ENCODE data around the gene ANTXRL. TPM values are rescaled to one million over a fixed set of nuclear protein-coding genes. Genes with fewer than 3 reads are reported as not detected.
A peak's percentile ranks its signal among the peaks of the same experiment; 100 is the strongest.
"Not testable (repeated sequence)": the region's sequence is repeated elsewhere in the genome, so short reads cannot be mapped to it uniquely, and the experiment has no call there.

Gene ANTXRL
- total and polyA plus RNA-seq, 2 donors, result 0.39 to 0.57 TPM

DNA sequence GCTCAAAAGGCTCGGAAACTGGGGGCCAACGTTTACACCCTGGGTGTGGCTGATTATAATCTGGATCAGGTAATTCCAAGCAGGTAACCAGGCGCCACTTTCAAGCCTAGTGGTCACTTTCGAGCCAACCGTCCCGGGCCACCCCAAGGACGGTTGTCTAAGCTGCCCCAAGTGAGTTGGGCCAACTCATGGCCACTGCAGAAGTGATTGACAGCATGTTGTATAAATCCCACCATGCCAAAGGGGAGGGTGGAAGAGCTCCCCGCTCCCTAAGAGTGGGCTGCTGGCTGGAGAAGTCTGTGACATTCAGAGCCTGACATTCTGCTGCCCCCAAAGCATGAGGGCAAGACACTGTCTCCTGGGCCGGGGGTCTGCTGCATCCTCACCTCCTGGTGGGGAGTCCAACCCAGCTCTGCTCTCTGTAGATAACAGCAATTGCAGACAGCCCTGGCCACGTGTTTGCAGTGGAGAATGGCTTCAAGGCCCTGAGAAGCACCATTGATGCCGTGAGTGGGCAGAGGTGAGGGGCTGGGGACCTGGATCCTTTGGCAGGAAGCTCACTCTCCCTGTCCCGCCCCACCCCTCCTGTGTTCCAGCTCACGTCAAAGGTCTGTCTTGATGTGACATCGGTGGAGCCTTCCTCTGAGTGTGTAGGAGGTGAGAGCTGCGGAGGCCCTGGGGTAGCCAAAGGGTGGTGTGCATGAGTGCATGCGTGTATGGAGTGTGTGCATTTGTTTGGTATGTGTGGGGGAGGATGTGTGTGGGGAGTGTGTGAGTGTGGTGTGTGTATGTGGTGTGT is 10.8 kb downstream of the ANTXRL start:
- peak in 2 of 9 donors; percentile 49 to 76 for DNase-seq (ENCODE audit: low read depth in 6 of 9, low spot score in 9 of 9)

GRCh38 chr10:46298477-46299285 is 11.9 kb downstream of the ANTXRL start:
- H3K4me3 ChIP-seq (ENCODE audit: low read length in 2 of 2), result no peak overlapping the region
- peak in 3 of 9 donors; percentile 44 to 78 (median 55) for DNase-seq (ENCODE audit: low read depth in 6 of 9, low spot score in 9 of 9)
- WGBS, result 37% methylated on average over 9 of the region's 9 CpGs

More for the DNA sequence above, 10.8 kb downstream of the ANTXRL start:
- Histone ChIP-seq H3K4me3 (ENCODE audit: low read length in 2 of 2) (peak overlapping the region in 1 of 2 donors; percentile 10), H3K4me1 (ENCODE audit: control insufficient read depth in 2 of 2, insufficient read depth in 2 of 2, low read length in 2 of 2) (peaks cover 39 to 74% of the 10 kb centered on the region in 2 donors), H3K36me3 (ENCODE audit: control insufficient read depth in 2 of 2, insufficient read depth in 2 of 2, low read length in 1 of 2) (no peaks in the 10 kb centered on the region), H3K27me3 (ENCODE audit: control insufficient read depth in 2 of 2, insufficient read depth in 1 of 2, low read length in 1 of 2) (no peaks in the 10 kb centered on the region), H3K27ac (ENCODE audit: low read depth in 1 of 2, low read length in 1 of 2) (no peak overlapping the region), H3K9me3 (ENCODE audit: control insufficient read depth in 2 of 2, insufficient read depth in 1 of 2, low read length in 1 of 2) (no peaks in the 10 kb centered on the region)
- 79% methylated on average over 16 of the region's 16 CpGs for WGBS

DNA sequence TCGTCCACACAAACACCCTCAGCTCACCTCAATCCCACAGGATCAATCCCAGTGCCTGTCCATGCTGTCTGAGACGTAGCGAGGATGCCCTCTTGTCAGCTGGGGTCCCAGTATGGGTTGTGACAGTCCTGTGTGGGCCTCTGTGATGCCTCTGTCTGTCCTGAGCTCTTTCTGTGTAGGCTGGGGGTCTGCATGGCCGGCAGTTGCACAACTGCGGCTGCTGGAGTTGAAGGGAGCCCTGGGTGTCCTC is 12.4 kb downstream of the ANTXRL start:
- Histone ChIP-seq H3K4me1 (ENCODE audit: control insufficient read depth in 2 of 2, insufficient read depth in 2 of 2, low read length in 2 of 2) (peaks cover 39 to 73% of the 10 kb centered on the region in 2 donors), H3K27me3 (ENCODE audit: control insufficient read depth in 2 of 2, insufficient read depth in 1 of 2, low read length in 1 of 2) (no peaks in the 10 kb centered on the region), H3K9me3 (ENCODE audit: control insufficient read depth in 2 of 2, insufficient read depth in 1 of 2, low read length in 1 of 2) (no peaks in the 10 kb centered on the region), H3K36me3 (ENCODE audit: control insufficient read depth in 2 of 2, insufficient read depth in 2 of 2, low read length in 1 of 2) (no peaks in the 10 kb centered on the region), H3K4me3 (ENCODE audit: low read length in 2 of 2) (no peak overlapping the region), H3K27ac (ENCODE audit: low read depth in 1 of 2, low read length in 1 of 2) (peak overlapping the region; percentile 20 to 83)
- no peak for DNase-seq (ENCODE audit: low read depth in 6 of 9, low spot score in 9 of 9)
- WGBS, result 16% methylated on average over 5 of the region's 5 CpGs

More at GRCh38 chr10:46298477-46299285, 11.9 kb downstream of the ANTXRL start:
- no peaks in the 10 kb centered on the region for H3K27me3 ChIP-seq (ENCODE audit: control insufficient read depth in 2 of 2, insufficient read depth in 1 of 2, low read length in 1 of 2)
- no peaks in the 10 kb centered on the region for H3K9me3 ChIP-seq (ENCODE audit: control insufficient read depth in 2 of 2, insufficient read depth in 1 of 2, low read length in 1 of 2)
- H3K36me3 ChIP-seq (ENCODE audit: control insufficient read depth in 2 of 2, insufficient read depth in 2 of 2, low read length in 1 of 2), result no peaks in the 10 kb centered on the region
- H3K4me1 ChIP-seq (ENCODE audit: control insufficient read depth in 2 of 2, insufficient read depth in 2 of 2, low read length in 2 of 2), result peaks cover 39 to 74% of the 10 kb centered on the region in 2 donors
- H3K27ac ChIP-seq (ENCODE audit: low read depth in 1 of 2, low read length in 1 of 2), result peak overlapping the region; percentile 20 to 83

DNA sequence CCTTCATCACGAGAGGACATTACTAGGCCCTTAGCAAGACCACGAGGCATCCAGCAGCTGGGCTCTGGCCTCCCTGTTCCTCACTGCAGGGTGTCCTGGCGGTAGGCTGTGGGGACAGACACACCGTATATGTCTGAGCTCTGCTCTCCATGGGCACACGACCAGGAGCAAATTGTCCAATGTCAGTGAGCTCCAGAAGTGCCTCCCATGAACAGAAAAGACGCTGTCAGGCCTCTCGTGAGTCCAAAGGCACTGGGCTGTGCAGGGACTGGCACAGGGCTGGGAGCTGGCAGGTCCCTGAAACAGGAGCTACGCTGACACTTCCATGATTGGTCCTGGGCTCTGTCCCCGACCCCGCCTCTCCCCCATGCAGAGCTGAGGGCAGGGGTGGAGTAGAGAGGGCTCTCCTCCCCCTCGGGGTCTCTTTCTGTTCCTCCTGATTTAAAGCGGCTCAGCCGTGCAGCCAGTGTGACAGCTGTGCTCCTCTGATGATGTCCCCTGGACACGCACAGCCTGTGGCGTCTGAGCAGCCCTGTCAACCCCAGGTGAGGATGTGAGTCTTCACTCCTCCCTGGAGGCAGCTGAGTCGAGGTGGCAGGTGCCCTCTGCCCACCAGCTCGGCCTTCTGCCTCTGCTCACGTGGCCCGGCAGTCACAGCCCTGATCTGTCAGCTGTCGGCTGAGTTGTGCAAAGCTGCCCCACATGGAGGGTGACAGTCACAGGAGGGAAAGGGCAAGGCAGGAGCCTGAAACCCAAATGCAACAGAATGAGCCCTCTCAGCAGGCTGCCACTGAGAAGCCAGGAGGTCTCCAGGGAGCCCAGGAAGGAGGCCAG is 13.0 kb downstream of the ANTXRL start:
- Histone ChIP-seq H3K36me3 (ENCODE audit: control insufficient read depth in 2 of 2, insufficient read depth in 2 of 2, low read length in 1 of 2) (no peaks in the 10 kb centered on the region), H3K27me3 (ENCODE audit: control insufficient read depth in 2 of 2, insufficient read depth in 1 of 2, low read length in 1 of 2) (no peaks in the 10 kb centered on the region), H3K9me3 (ENCODE audit: control insufficient read depth in 2 of 2, insufficient read depth in 1 of 2, low read length in 1 of 2) (no peaks in the 10 kb centered on the region), H3K4me3 (ENCODE audit: low read length in 2 of 2) (no peak overlapping the region), H3K4me1 (ENCODE audit: control insufficient read depth in 2 of 2, insufficient read depth in 2 of 2, low read length in 2 of 2) (peaks cover 35 to 68% of the 10 kb centered on the region in 2 donors), H3K27ac (ENCODE audit: low read depth in 1 of 2, low read length in 1 of 2) (peak overlapping the region in 1 of 2 donors; percentile 83)
- 20% methylated on average over 20 of the region's 20 CpGs for WGBS
- peak in 5 of 9 donors; percentile 50 to 80 (median 58) for DNase-seq (ENCODE audit: low read depth in 6 of 9, low spot score in 9 of 9)

GRCh38 chr10:46300370-46300711 is 13.5 kb downstream of the ANTXRL start:
- not testable (repeated sequence) for H3K36me3 ChIP-seq (ENCODE audit: control insufficient read depth in 2 of 2, insufficient read depth in 2 of 2, low read length in 1 of 2); DNase-seq (ENCODE audit: low read depth in 6 of 9, low spot score in 9 of 9); H3K4me3 ChIP-seq (ENCODE audit: low read length in 2 of 2); H3K9me3 ChIP-seq (ENCODE audit: control insufficient read depth in 2 of 2, insufficient read depth in 1 of 2, low read length in 1 of 2); H3K27me3 ChIP-seq (ENCODE audit: control insufficient read depth in 2 of 2, insufficient read depth in 1 of 2, low read length in 1 of 2); H3K27ac ChIP-seq (ENCODE audit: low read depth in 1 of 2, low read length in 1 of 2)
- H3K4me1 ChIP-seq (ENCODE audit: control insufficient read depth in 2 of 2, insufficient read depth in 2 of 2, low read length in 2 of 2), result peaks cover 34 to 64% of the 10 kb centered on the region in 2 donors
- 68% methylated on average over 3 of the region's 3 CpGs for WGBS

DNA sequence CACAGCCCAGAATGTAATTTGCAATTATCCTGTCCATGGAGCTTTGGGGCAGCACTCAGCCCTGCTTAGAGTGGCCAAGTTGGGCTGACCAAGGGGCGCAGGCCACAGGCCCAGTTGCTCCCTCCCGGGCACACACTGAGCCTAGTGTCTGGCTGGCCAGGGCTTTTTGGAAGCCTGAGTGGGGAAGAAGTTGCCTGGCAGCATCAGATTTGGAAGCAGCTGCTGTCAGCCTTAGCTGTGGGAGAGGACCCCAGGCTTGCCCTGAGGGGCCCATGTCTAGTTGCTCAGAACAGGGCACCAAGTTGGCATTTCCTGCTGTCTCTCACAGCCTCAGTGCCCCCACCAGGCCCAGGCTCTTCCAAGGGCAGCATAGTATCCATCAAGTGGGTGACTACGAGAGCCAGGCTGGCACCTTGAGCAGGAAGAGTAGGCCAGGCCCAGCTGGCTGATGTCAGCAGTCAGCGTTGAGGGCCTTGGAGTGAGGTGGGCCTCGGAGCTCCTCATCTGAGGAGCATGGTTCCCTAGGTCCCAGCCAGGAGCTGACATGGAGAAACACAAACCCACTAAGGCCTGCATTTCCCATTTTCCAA is 14.4 kb downstream of the ANTXRL start:
- WGBS, result 96% methylated on average over 5 of the region's 5 CpGs
- no peak for DNase-seq (ENCODE audit: low read depth in 6 of 9, low spot score in 9 of 9)
- Histone ChIP-seq H3K27me3 (ENCODE audit: control insufficient read depth in 2 of 2, insufficient read depth in 1 of 2, low read length in 1 of 2) (no peaks in the 10 kb centered on the region), H3K4me1 (ENCODE audit: control insufficient read depth in 2 of 2, insufficient read depth in 2 of 2, low read length in 2 of 2) (peaks cover 32 to 61% of the 10 kb centered on the region in 2 donors), H3K4me3 (ENCODE audit: low read length in 2 of 2) (no peak overlapping the region), H3K36me3 (ENCODE audit: control insufficient read depth in 2 of 2, insufficient read depth in 2 of 2, low read length in 1 of 2) (no peaks in the 10 kb centered on the region), H3K9me3 (ENCODE audit: control insufficient read depth in 2 of 2, insufficient read depth in 1 of 2, low read length in 1 of 2) (no peaks in the 10 kb centered on the region), H3K27ac (ENCODE audit: low read depth in 1 of 2, low read length in 1 of 2) (no peak overlapping the region)

DNA sequence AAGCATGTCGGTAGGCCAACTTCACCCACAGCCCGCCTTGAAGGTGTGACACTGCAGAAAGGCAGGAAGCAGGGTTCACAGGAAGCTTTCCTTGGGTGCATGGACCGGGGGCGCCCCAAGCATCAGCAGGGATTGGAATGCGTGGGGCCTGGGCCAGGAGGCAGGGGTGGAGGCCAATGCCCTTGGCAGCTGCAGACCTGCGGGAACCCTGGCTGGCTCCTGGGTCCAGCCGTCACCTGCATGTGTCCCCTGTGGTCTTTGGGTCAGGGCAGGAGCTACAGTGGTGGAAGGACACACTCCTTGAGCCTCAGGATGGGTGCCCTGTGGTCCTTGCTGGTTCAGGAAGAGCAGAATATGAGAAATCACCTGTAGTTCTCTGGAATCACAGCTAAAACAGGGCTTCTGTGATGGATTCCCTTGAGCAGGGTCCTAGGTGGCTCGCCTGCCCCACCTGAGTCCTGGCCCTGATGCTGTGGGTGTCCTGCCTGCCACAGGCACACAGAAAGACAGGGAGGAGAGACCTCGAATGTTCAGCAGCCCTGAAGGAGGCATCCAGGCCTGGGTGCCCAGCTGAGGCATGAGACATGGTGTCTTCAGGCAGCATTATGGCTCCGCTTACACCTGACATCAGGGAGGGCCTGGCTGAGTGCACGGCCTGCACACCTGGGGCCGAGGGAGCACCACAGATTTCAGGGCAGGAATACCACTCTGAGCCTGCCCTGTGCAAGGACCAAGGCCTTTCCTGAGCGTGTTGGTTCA is 15.1 kb downstream of the ANTXRL start:
- Histone ChIP-seq H3K9me3 (ENCODE audit: control insufficient read depth in 2 of 2, insufficient read depth in 1 of 2, low read length in 1 of 2) (no peaks in the 10 kb centered on the region), H3K4me3 (ENCODE audit: low read length in 2 of 2) (no peak overlapping the region), H3K27ac (ENCODE audit: low read depth in 1 of 2, low read length in 1 of 2) (no peak overlapping the region), H3K4me1 (ENCODE audit: control insufficient read depth in 2 of 2, insufficient read depth in 2 of 2, low read length in 2 of 2) (peaks cover 31 to 54% of the 10 kb centered on the region in 2 donors), H3K27me3 (ENCODE audit: control insufficient read depth in 2 of 2, insufficient read depth in 1 of 2, low read length in 1 of 2) (no peaks in the 10 kb centered on the region), H3K36me3 (ENCODE audit: control insufficient read depth in 2 of 2, insufficient read depth in 2 of 2, low read length in 1 of 2) (no peaks in the 10 kb centered on the region)
- 73% methylated on average over 13 of the region's 13 CpGs for WGBS
- peak in 1 of 9 donors; percentile 41 for DNase-seq (ENCODE audit: low read depth in 6 of 9, low spot score in 9 of 9)

- 96% methylated on average over 5 of the region's 5 CpGs for WGBS
- H3K36me3 ChIP-seq (ENCODE audit: control insufficient read depth in 2 of 2, insufficient read depth in 2 of 2, low read length in 1 of 2); H3K4me3 ChIP-seq (ENCODE audit: low read length in 2 of 2); H3K27me3 ChIP-seq (ENCODE audit: control insufficient read depth in 2 of 2, insufficient read depth in 1 of 2, low read length in 1 of 2); H3K27ac ChIP-seq (ENCODE audit: low read depth in 1 of 2, low read length in 1 of 2); H3K9me3 ChIP-seq (ENCODE audit: control insufficient read depth in 2 of 2, insufficient read depth in 1 of 2, low read length in 1 of 2); DNase-seq (ENCODE audit: low read depth in 6 of 9, low spot score in 9 of 9): not testable (repeated sequence)
- H3K4me1 ChIP-seq (ENCODE audit: control insufficient read depth in 2 of 2, insufficient read depth in 2 of 2, low read length in 2 of 2), result peaks cover 31 to 44% of the 10 kb centered on the region in 2 donors
Measured at GRCh38 chr10:46302765-46303352, 16.1 kb downstream of the ANTXRL start.
